ENCODE data around the gene PACRG. TPM values are rescaled to one million over a fixed set of nuclear protein-coding genes. Genes with fewer than 3 reads are reported as not detected.

Gene PACRG
- polyA plus RNA-seq, 2 of the 4 experiments (the other 2 are of a cell fraction) = 0.14 to 0.30 TPM

DNA sequence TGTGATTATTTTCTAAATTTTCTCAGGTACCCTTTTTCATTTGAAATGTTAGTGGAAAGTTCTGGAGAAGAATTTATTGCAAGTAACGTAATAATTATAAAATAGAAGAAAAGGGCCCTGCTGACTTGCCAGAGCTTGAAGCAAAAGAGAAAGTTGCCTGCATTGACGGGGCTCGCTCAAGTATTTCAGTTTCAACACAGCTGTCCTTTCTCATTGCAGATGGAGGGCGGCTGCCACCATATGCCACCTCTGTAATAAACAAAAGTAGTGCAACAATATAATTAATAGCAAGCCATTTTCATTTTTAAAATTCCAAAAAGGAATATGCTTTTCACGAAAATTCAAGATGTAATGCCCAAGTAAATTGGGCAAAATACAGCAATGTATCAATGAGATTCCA lies 246.2 kb downstream of the PACRG start:
- POLR2A ChIA-PET = no interaction called here
- DNase-seq (ENCODE audit: low read depth in 1 of 2, low spot score in 1 of 2) = no peak
- Histone ChIP-seq H3K4me3 (no peak overlapping the region), H3K4me1 (no peaks in the 10 kb centered on the region), H3K27ac (no peak overlapping the region), H3K9me3 (no peaks in the 10 kb centered on the region), H3K4me2 (no peak overlapping the region)
- CTCF ChIA-PET = no interaction called here
- FAIRE-seq = no peak
- ATAC-seq = no peak
- WGBS (ENCODE audit: missing lambda C conversion rate) = 37% methylated on average over 5 of the region's 5 CpGs
- no peak for TF ChIP-seq POLR2AphosphoS2 (conservative IDR thresholded peaks at IDR 0.05; ENCODE audit: low read length)
- no peak for TF ChIP-seq ZSCAN20 (CRISPR knock-in tag; IDR thresholded peaks at IDR 0.05)
- TF ChIP-seq CBX2 (IDR thresholded peaks at IDR 0.05; ENCODE audit: borderline replicate concordance, low read depth) = no peak
- TF ChIP-seq RNF2 (IDR thresholded peaks at IDR 0.05; ENCODE audit: borderline replicate concordance, low read depth) = no peak
- no peak for TF ChIP-seq KDM1A (IDR thresholded peaks at IDR 0.05; ENCODE audit: low read depth)
- TF ChIP-seq EHF (CRISPR knock-in tag; IDR thresholded peaks at IDR 0.05) = no peak
- no peak for TF ChIP-seq CBX8 (IDR thresholded peaks at IDR 0.05)
- TF ChIP-seq RFX5 (IDR thresholded peaks at IDR 0.05) = no peak
- no peak for TF ChIP-seq ZC3H11A (IDR thresholded peaks at IDR 0.05)
- TF ChIP-seq PHF8 (IDR thresholded peaks at IDR 0.05; ENCODE audit: borderline replicate concordance, low read depth) = no peak
- no peak for TF ChIP-seq JUN (IDR thresholded peaks at IDR 0.05)
- TF ChIP-seq, protein P1, sequence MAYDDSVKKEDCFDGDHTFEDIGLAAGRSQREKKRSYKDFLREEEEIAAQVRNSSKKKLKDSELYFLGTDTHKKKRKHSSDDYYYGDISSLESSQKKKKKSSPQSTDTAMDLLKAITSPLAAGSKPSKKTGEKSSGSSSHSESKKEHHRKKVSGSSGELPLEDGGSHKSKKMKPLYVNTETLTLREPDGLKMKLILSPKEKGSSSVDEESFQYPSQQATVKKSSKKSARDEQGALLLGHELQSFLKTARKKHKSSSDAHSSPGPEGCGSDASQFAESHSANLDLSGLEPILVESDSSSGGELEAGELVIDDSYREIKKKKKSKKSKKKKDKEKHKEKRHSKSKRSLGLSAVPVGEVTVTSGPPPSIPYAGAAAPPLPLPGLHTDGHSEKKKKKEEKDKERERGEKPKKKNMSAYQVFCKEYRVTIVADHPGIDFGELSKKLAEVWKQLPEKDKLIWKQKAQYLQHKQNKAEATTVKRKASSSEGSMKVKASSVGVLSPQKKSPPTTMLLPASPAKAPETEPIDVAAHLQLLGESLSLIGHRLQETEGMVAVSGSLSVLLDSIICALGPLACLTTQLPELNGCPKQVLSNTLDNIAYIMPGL (CRISPR knock-in tag; IDR thresholded peaks at IDR 0.05; ENCODE audit: borderline replicate concordance) = no peak
- TF ChIP-seq CEBPB (IDR thresholded peaks at IDR 0.05) = no peak
- TF ChIP-seq, protein P2, sequence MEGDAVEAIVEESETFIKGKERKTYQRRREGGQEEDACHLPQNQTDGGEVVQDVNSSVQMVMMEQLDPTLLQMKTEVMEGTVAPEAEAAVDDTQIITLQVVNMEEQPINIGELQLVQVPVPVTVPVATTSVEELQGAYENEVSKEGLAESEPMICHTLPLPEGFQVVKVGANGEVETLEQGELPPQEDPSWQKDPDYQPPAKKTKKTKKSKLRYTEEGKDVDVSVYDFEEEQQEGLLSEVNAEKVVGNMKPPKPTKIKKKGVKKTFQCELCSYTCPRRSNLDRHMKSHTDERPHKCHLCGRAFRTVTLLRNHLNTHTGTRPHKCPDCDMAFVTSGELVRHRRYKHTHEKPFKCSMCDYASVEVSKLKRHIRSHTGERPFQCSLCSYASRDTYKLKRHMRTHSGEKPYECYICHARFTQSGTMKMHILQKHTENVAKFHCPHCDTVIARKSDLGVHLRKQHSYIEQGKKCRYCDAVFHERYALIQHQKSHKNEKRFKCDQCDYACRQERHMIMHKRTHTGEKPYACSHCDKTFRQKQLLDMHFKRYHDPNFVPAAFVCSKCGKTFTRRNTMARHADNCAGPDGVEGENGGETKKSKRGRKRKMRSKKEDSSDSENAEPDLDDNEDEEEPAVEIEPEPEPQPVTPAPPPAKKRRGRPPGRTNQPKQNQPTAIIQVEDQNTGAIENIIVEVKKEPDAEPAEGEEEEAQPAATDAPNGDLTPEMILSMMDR (IDR thresholded peaks at IDR 0.05) = no peak

DNA sequence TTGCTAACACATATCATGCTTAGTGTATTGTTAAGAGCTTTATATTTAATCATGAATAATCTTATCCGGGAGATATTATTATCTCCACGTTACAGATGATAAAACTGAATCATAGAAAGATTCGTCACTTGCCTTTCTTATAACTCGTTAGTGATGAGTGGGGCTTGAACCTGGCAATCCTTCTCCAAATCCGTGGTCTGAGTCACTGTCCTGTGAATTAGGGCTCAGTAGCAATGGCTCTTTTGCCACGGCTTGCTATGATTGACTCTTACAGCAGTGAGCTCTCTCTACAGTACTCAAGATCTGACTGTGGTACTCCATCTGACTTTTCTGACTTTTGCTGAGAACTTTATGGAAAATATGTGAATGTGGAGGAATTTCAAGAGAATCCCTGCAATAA lies 246.9 kb downstream of the PACRG start:
- no peak overlapping the region for H3K4me3 ChIP-seq
- ATAC-seq (no peak), DNase-seq (ENCODE audit: low read depth in 1 of 2, low spot score in 1 of 2) (no peak), FAIRE-seq (no peak)
- CTCF ChIA-PET = interaction anchor here (0.7 kb wide), 1 partner anchor 13 kb away, joined by 4 read pairs; no protein-coding TSS in a partner anchor
- no peaks in the 10 kb centered on the region for H3K9me3 ChIP-seq
- TF ChIP-seq, protein P3, sequence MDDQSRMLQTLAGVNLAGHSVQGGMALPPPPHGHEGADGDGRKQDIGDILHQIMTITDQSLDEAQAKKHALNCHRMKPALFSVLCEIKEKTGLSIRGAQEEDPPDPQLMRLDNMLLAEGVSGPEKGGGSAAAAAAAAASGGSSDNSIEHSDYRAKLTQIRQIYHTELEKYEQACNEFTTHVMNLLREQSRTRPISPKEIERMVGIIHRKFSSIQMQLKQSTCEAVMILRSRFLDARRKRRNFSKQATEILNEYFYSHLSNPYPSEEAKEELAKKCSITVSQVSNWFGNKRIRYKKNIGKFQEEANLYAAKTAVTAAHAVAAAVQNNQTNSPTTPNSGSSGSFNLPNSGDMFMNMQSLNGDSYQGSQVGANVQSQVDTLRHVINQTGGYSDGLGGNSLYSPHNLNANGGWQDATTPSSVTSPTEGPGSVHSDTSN (IDR thresholded peaks at IDR 0.05) = no peak
- TF ChIP-seq POLR2A (IDR thresholded peaks at IDR 0.05; ENCODE audit: low read length) = no peak
- TF ChIP-seq CHD2 (IDR thresholded peaks at IDR 0.05; ENCODE audit: low read length, partially characterized antibody) = no peak
- TF ChIP-seq, protein P4, sequence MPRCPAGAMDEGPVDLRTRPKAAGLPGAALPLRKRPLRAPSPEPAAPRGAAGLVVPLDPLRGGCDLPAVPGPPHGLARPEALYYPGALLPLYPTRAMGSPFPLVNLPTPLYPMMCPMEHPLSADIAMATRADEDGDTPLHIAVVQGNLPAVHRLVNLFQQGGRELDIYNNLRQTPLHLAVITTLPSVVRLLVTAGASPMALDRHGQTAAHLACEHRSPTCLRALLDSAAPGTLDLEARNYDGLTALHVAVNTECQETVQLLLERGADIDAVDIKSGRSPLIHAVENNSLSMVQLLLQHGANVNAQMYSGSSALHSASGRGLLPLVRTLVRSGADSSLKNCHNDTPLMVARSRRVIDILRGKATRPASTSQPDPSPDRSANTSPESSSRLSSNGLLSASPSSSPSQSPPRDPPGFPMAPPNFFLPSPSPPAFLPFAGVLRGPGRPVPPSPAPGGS (IDR thresholded peaks at IDR 0.05) = no peak
- no peak for TF ChIP-seq JUNB (IDR thresholded peaks at IDR 0.05)
- TF ChIP-seq BHLHE40 (IDR thresholded peaks at IDR 0.05; ENCODE audit: low read depth, low read length) = no peak
- TF ChIP-seq, protein P2 (IDR thresholded peaks at IDR 0.05) = no peak
- TF ChIP-seq ZC3H11A (IDR thresholded peaks at IDR 0.05) = no peak
- no peak for TF ChIP-seq GATA3 (IDR thresholded peaks at IDR 0.05; ENCODE audit: borderline replicate concordance)
- TF ChIP-seq PHF8 (IDR thresholded peaks at IDR 0.05; ENCODE audit: borderline replicate concordance, low read depth) = no peak
- TF ChIP-seq FOSB (CRISPR knock-in tag; IDR thresholded peaks at IDR 0.05) = no peak
- TF ChIP-seq ESRRA (IDR thresholded peaks at IDR 0.05; ENCODE audit: borderline replicate concordance, low read length) = no peak
- no peak for TF ChIP-seq SREBF2 (IDR thresholded peaks at IDR 0.05)
- no peak for TF ChIP-seq KDM1A (IDR thresholded peaks at IDR 0.05; ENCODE audit: low read depth)
- no peak for TF ChIP-seq CEBPB (IDR thresholded peaks at IDR 0.05)
- no peak for TF ChIP-seq JUN (IDR thresholded peaks at IDR 0.05)
- TF ChIP-seq, protein P5, sequence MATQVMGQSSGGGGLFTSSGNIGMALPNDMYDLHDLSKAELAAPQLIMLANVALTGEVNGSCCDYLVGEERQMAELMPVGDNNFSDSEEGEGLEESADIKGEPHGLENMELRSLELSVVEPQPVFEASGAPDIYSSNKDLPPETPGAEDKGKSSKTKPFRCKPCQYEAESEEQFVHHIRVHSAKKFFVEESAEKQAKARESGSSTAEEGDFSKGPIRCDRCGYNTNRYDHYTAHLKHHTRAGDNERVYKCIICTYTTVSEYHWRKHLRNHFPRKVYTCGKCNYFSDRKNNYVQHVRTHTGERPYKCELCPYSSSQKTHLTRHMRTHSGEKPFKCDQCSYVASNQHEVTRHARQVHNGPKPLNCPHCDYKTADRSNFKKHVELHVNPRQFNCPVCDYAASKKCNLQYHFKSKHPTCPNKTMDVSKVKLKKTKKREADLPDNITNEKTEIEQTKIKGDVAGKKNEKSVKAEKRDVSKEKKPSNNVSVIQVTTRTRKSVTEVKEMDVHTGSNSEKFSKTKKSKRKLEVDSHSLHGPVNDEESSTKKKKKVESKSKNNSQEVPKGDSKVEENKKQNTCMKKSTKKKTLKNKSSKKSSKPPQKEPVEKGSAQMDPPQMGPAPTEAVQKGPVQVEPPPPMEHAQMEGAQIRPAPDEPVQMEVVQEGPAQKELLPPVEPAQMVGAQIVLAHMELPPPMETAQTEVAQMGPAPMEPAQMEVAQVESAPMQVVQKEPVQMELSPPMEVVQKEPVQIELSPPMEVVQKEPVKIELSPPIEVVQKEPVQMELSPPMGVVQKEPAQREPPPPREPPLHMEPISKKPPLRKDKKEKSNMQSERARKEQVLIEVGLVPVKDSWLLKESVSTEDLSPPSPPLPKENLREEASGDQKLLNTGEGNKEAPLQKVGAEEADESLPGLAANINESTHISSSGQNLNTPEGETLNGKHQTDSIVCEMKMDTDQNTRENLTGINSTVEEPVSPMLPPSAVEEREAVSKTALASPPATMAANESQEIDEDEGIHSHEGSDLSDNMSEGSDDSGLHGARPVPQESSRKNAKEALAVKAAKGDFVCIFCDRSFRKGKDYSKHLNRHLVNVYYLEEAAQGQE (IDR thresholded peaks at IDR 0.05) = no peak
- no peak for TF ChIP-seq MYC (IDR thresholded peaks at IDR 0.05; ENCODE audit: borderline replicate concordance, low read length)
- 46% methylated on average over 6 of the region's 6 CpGs for WGBS (ENCODE audit: missing lambda C conversion rate)
- no peak overlapping the region for H3K27ac ChIP-seq
- POLR2A ChIA-PET = no interaction called here
- H3K4me1 ChIP-seq = no peaks in the 10 kb centered on the region
- H3K4me2 ChIP-seq = no peak overlapping the region
